ENCODE data around the gene PRDM16. TPM values are rescaled to one million over a fixed set of nuclear protein-coding genes. Genes with fewer than 3 reads are reported as not detected.

PRDM16 gene
- total RNA-seq, 4 donors from 2014 or later = 15.7 to 54.3 (median 27.6) TPM

- Histone ChIP-seq H3K4me1 (peaks cover 56 to 59% of the 10 kb centered on the region in 2 donors), H3K27ac (peak overlapping the region in 1 of 3 donors; percentile 80), H3K36me3 (no peaks in the 10 kb centered on the region), H3K9me3 (no peaks in the 10 kb centered on the region), H3K27me3 (no peaks in the 10 kb centered on the region), H3K4me3 (replicated peaks in 1 of 3) (peak overlapping the region in 1 of 3 donors; percentile 2)
- intact Hi-C loops (cut with DNase I) = no loop called here
- peak in 1 of 2 donors; percentile 38 for DNase-seq
- 59 to 68% methylated on average over 20 to 23 of the region's 23 CpGs for WGBS, 2 donors
- TF ChIP-seq POLR2A (IDR thresholded peaks at IDR 0.05) (no peak), CTCF (IDR thresholded peaks at IDR 0.05) (no peak)
Measured at GRCh38 chr1:3217979-3218679, 149.1 kb downstream of the PRDM16 start.

- H3K9me3 ChIP-seq = no peaks in the 10 kb centered on the region
- intact Hi-C loops (cut with DNase I) = no loop called here
- DNase-seq = peak; percentile 92 to 94
- WGBS, 2 donors = 45 to 49% methylated on average over 31 to 37 of the region's 37 CpGs
- peaks cover 45 to 50% of the 10 kb centered on the region in 2 donors for H3K4me1 ChIP-seq
- peak overlapping the region in 1 of 3 donors; percentile 33 for H3K27ac ChIP-seq
- no peaks in the 10 kb centered on the region for H3K27me3 ChIP-seq
- TF ChIP-seq CTCF (IDR thresholded peaks at IDR 0.05) (no peak), POLR2A (IDR thresholded peaks at IDR 0.05) (no peak)
- no peaks in the 10 kb centered on the region for H3K36me3 ChIP-seq
- no peak overlapping the region for H3K4me3 ChIP-seq (replicated peaks in 1 of 3)
Measured at GRCh38 chr1:3219005-3219790, 150.2 kb downstream of the PRDM16 start.

GRCh38 chr1:3219791-3220467, 150.9 kb downstream of the PRDM16 start:
- intact Hi-C loops (cut with DNase I) = no loop called here
- DNase-seq = no peak
- WGBS, 2 donors = 95 to 97% methylated on average over 20 to 28 of the region's 32 CpGs
- Histone ChIP-seq H3K36me3 (no peaks in the 10 kb centered on the region), H3K9me3 (no peaks in the 10 kb centered on the region), H3K4me3 (replicated peaks in 1 of 3) (no peak overlapping the region), H3K4me1 (peaks cover 43 to 50% of the 10 kb centered on the region in 2 donors), H3K27me3 (no peaks in the 10 kb centered on the region), H3K27ac (no peak overlapping the region)
- TF ChIP-seq CTCF (IDR thresholded peaks at IDR 0.05) = no peak
- TF ChIP-seq POLR2A (IDR thresholded peaks at IDR 0.05) = no peak

- H3K27ac ChIP-seq = peak overlapping the region in 1 of 3 donors; percentile 48
- TF ChIP-seq POLR2A (IDR thresholded peaks at IDR 0.05) = no peak
- no peak for TF ChIP-seq CTCF (IDR thresholded peaks at IDR 0.05)
- intact Hi-C loops (cut with DNase I) = no loop called here
- DNase-seq = no peak
- WGBS, 2 donors = 78 to 86% methylated on average over 23 of the region's 24 CpGs
- no peaks in the 10 kb centered on the region for H3K9me3 ChIP-seq
- no peaks in the 10 kb centered on the region for H3K27me3 ChIP-seq
- H3K4me1 ChIP-seq = peaks cover 39 to 46% of the 10 kb centered on the region in 2 donors
- H3K36me3 ChIP-seq = no peaks in the 10 kb centered on the region
- no peak overlapping the region for H3K4me3 ChIP-seq (replicated peaks in 1 of 3)
Measured at GRCh38 chr1:3221112-3222041, 152.4 kb downstream of the PRDM16 start.

Measured in thyroid gland (tissue), 4 donors.